ENCODE measurements around the gene OST4.

Gene OST4

GRCh38 chr2:27024812-27025211 lies 46.6 kb downstream of the OST4 start:
- no peak for DNase-seq

DNA sequence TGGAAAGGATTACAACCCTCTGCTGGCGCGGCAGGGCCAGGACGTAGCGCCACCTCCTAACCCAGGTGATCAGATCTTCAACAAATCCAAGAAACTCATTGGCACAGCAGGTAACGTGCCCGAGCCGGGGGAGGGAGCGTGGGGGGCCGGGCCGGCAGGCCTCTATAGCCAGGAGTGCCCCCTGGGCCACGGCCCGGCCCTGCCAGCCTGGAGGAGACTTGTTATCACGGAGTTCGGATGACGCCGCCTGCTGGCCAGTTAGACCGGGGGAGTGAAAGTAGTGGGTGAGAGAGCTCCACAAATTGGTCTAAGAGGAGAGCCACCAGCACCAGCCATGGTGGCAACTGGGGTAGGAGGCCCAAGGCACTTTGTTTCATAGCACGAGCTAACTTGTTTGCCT lies 47.3 kb downstream of the OST4 start:
- DNase-seq = no peak

DNA sequence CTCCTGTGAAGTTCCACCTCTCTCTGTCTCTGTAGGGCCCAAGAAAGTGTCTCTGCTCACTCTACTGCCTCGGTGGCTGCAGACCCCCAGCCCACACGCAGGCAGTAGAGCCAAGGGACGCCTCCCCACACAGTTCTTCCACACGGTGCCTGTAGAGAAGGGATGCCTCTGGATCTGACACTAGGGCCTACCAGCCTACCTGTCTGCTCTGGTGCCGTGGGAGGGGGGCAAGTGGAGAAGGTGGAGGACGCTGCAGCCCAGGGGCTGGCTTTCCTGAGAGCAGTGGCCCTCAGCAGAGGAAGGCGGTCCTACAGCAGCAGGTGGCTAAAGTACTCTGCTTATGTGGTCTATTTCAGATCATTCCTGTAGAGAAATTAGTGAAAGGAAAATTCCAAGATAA lies 47.7 kb downstream of the OST4 start:
- no peak for DNase-seq

DNA sequence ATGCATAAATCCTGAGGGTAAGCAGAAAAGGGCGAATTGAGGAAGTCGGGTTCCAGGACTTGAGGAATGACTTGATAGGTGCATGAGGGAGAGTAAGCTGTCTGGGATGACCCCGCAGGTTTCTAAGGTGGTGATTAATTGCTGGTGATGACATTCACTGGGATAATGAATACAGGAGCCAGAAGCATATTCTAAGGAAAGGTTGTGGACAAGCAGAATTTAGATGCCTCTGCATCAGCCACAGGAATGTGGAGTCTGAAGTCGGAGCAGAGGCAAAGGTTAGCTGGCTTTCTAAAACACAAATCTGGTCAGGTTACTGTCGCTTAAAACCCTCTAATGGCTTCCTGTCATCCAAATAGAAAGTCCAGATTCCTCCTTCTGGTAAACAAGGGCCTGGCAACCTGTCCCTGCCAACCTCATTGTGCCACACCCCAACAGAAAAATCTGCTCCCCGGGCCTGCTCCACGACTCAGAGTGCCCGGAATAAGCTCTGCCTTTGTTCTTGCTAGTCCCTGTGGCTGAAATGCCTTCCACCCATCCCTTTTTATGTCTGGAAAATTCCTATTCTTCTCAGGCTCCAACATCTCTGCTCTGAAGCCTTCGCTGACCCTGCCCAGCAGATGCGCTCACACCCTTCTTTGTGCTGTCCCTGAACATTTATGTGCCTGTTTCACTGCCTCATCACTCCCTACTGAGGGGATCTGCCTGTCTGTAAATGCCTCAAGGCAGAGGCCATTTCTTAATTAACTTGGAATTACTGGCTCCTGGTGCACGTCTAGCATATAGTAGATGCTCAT lies 50.0 kb downstream of the OST4 start:
- DNase-seq = no peak
